Fibroblast of lung (primary cell): Measurements from ENCODE around the gene APPL2. TPM values are rescaled to one million over a fixed set of nuclear protein-coding genes. Genes with fewer than 3 reads are reported as not detected.

Experiments used
- DNase-seq, 2 donors: peaks; one replicate each; pipeline versions ENCODE4 v3.0.0 to v3.0.0-alpha.2; 2010; ENCODE audit warnings: low read depth in 2 of 2
- H2AFZ ChIP-seq: 2 replicates; pipeline ENCODE4 v1.5.1; 2012; ENCODE audit warnings: low read length, control low read depth, inconsistent platforms
- H3K27ac ChIP-seq: 2 replicates; pipeline ENCODE4 v1.5.1; 2011; ENCODE audit warnings: low read length, control low read depth; ENCODE audit not compliant: insufficient read depth
- H3K27me3 ChIP-seq: 2 replicates; pipeline ENCODE4 v1.5.1; 2011; ENCODE audit warnings: mild to moderate bottlenecking, low read length; ENCODE audit not compliant: control insufficient read depth, insufficient read depth
- H3K36me3 ChIP-seq: 2 replicates; pipeline ENCODE4 v1.5.1; 2011; ENCODE audit warnings: low read length; ENCODE audit not compliant: control insufficient read depth, insufficient read depth
- H3K4me1 ChIP-seq: 2 replicates; pipeline ENCODE4 v1.5.1; 2011; ENCODE audit warnings: low read length; ENCODE audit not compliant: control insufficient read depth, insufficient read depth; ENCODE audit errors: extremely low read depth
- H3K4me2 ChIP-seq: 2 replicates; pipeline ENCODE4 v1.5.1; 2011; ENCODE audit warnings: low read length, control low read depth; ENCODE audit not compliant: insufficient read depth; ENCODE audit errors: extremely low read depth
- H3K4me3 ChIP-seq, 4 experiments: fragments of 200-600 bp in 1 of 4; sonication (generic) in 1 of 4; replicated peaks in 1 of 4; 2 replicates each; pipeline ENCODE4 v1.5.1; 2011 to 2016; ENCODE audit warnings: low read length in 4 of 4, low read depth in 3 of 4, mild to moderate bottlenecking in 3 of 4, control low read depth in 2 of 4, inconsistent platforms in 1 of 4, mixed read lengths in 1 of 4; ENCODE audit not compliant: insufficient read depth in 1 of 4; ENCODE audit errors: control extremely low read depth in 1 of 4
- H3K79me2 ChIP-seq: 2 replicates; pipeline ENCODE4 v1.5.1; 2012; ENCODE audit warnings: mild to moderate bottlenecking, low read length, inconsistent platforms; ENCODE audit not compliant: control insufficient read depth, insufficient read depth
- H3K9ac ChIP-seq: 2 replicates; pipeline ENCODE4 v1.5.1; 2011; ENCODE audit warnings: mild to moderate bottlenecking, low read length, control low read depth; ENCODE audit not compliant: insufficient read depth
- H3K9me3 ChIP-seq: 2 replicates; pipeline ENCODE4 v1.5.1; 2012; ENCODE audit warnings: low read depth, low read length; ENCODE audit not compliant: control insufficient read depth, insufficient read depth
- H4K20me1 ChIP-seq: 2 replicates; pipeline ENCODE4 v1.5.1; 2011; ENCODE audit warnings: low read length; ENCODE audit not compliant: control insufficient read depth, insufficient read depth; ENCODE audit errors: extremely low read depth
- CTCF ChIP-seq, 2 donors: IDR thresholded peaks in 1 of 2; conservative IDR thresholded peaks in 1 of 2; 1 replicate in 1 of 2; 2 replicates in 1 of 2; pipeline ENCODE4 v1.5.1; 2011 to 2012; ENCODE audit warnings: low read length in 2 of 2, control low read depth in 1 of 2, inconsistent platforms in 1 of 2, low read depth in 1 of 2, mild to moderate bottlenecking in 1 of 2
- EZH2 ChIP-seq: IDR thresholded peaks from 2 replicates; pipeline ENCODE4 v1.5.1; 2012; ENCODE audit warnings: low read length, control low read depth, mild to moderate bottlenecking; ENCODE audit errors: missing control alignments
- polyA plus RNA-seq, 2 donors: library from polyadenylated mRNA; depleted of rRNA in 1 of 2; stranded (reverse) in 1 of 2; unstranded in 1 of 2; fragments of >200 nt; gene quantifications; 2 replicates each; pipeline ENCODE4 v1.2.1, GENCODE V29; 2011 to 2012; ENCODE audit warnings: missing spikeins in 1 of 2
- total RNA-seq: library from RNA; depleted of rRNA; stranded (reverse); fragments of >200 nt; gene quantifications from 2 replicates; pipeline ENCODE4 v1.2.1, GENCODE V29; 2014

Gene APPL2
- total and polyA plus RNA-seq, 2 donors (not counting 1 experiment from before 2014, with no cell fraction given) = 53.8 to 68.0 TPM

DNA sequence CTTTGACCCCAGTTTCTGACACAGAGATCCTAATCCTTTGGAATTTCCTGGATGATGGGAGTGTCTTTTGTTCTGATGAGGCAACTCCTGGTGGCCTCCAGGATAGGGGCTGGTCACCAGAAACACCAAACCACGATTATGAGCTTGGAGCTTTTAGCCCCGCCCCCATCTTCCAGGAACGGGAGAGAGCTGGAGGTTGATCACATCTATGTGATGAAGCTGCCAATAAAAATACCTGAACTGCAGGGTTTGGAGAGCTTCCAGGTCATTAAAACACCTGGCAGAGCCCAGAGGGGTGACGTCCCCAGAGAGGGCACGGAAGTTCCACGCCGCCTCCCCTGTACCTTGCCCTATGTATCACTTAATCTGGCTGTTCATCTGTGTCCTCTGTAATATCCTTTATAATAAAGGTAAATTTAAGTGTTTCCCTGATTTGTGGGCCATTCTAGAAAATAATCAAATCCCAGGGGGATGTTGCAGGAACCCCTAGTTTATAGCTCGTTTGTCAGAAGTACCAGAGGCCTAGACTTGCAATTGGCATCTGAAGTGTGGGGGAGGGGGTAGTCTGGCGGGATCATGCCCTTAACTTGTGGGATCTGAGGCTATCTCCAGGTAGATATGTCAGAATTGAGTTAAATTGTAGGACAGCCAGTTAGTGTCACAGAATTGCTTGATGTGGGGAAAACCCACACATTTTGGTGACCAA, 21.2 kb downstream of the APPL2 start:
- Histone ChIP-seq H3K4me3 (no peak overlapping the region), H3K27ac (peak overlapping the region; percentile 1), H3K9me3 (no peaks in the 10 kb centered on the region), H3K79me2 (peaks cover 5% of the 10 kb centered on the region), H3K4me2 (no peak overlapping the region), H2AFZ (no peak overlapping the region), H3K36me3 (peaks cover 12% of the 10 kb centered on the region), H3K9ac (no peak overlapping the region), H3K27me3 (no peaks in the 10 kb centered on the region), H4K20me1 (no peaks in the 10 kb centered on the region), H3K4me1 (peaks cover 6% of the 10 kb centered on the region)
- TF ChIP-seq CTCF (conservative IDR thresholded peaks at IDR 0.05 in 1 of 2, IDR thresholded peaks at IDR 0.05 in 1 of 2; ENCODE audit: low read depth in 1 of 2, low read length in 2 of 2) = no peak
- TF ChIP-seq EZH2 = no peak
- no peak for DNase-seq

GRCh38 chr12:105214148-105214547, 21.8 kb downstream of the APPL2 start:
- TF ChIP-seq EZH2 (no peak), CTCF (conservative IDR thresholded peaks at IDR 0.05 in 1 of 2, IDR thresholded peaks at IDR 0.05 in 1 of 2; ENCODE audit: low read depth in 1 of 2, low read length in 2 of 2) (no peak)
- Histone ChIP-seq H3K9ac (no peak overlapping the region), H3K79me2 (peaks cover 5% of the 10 kb centered on the region), H3K27ac (no peak overlapping the region), H3K4me1 (peaks cover 6% of the 10 kb centered on the region), H3K36me3 (peaks cover 12% of the 10 kb centered on the region), H3K4me3 (no peak overlapping the region), H3K27me3 (no peaks in the 10 kb centered on the region), H4K20me1 (no peaks in the 10 kb centered on the region), H2AFZ (no peak overlapping the region), H3K9me3 (no peaks in the 10 kb centered on the region), H3K4me2 (no peak overlapping the region)
- DNase-seq = peak in 1 of 2 donors; percentile 40

- Histone ChIP-seq H3K4me2 (no peak overlapping the region), H3K27me3 (no peaks in the 10 kb centered on the region), H3K4me3 (no peak overlapping the region), H3K27ac (no peak overlapping the region), H3K9ac (no peak overlapping the region), H3K9me3 (no peaks in the 10 kb centered on the region), H3K36me3 (peaks cover 13% of the 10 kb centered on the region), H2AFZ (no peak overlapping the region), H4K20me1 (no peaks in the 10 kb centered on the region), H3K4me1 (peaks cover 2% of the 10 kb centered on the region), H3K79me2 (no peaks in the 10 kb centered on the region)
- DNase-seq = peak; percentile 22 to 86
- TF ChIP-seq EZH2 = no peak
- no peak for TF ChIP-seq CTCF (conservative IDR thresholded peaks at IDR 0.05 in 1 of 2, IDR thresholded peaks at IDR 0.05 in 1 of 2; ENCODE audit: low read depth in 1 of 2, low read length in 2 of 2)
Observed at GRCh38 chr12:105212438-105212837, 23.5 kb downstream of the APPL2 start.
